ENCODE results near the gene FOXJ1. TPM values are rescaled to one million over a fixed set of nuclear protein-coding genes. Genes with fewer than 3 reads are reported as not detected.

Gene FOXJ1
- total RNA-seq, 1 donor from 2014 or later, result 0.27 TPM

DNA sequence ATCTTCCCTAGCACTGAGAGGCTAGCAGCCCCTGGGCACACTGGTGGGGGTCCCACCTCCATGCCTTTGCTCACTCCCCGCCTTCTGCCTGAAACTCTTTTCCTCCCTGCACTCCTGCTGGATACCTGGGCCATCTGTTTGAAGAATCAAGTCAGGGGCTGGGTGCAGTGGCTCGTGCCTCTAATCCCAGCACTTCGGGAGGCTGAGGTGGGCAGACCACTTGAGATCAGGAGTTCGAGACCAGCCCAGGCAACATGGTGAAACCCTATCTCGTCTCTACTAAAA, 15.7 kb downstream of the FOXJ1 start:
- intact Hi-C loops (cut with micrococcal nuclease), result no loop called here

DNA sequence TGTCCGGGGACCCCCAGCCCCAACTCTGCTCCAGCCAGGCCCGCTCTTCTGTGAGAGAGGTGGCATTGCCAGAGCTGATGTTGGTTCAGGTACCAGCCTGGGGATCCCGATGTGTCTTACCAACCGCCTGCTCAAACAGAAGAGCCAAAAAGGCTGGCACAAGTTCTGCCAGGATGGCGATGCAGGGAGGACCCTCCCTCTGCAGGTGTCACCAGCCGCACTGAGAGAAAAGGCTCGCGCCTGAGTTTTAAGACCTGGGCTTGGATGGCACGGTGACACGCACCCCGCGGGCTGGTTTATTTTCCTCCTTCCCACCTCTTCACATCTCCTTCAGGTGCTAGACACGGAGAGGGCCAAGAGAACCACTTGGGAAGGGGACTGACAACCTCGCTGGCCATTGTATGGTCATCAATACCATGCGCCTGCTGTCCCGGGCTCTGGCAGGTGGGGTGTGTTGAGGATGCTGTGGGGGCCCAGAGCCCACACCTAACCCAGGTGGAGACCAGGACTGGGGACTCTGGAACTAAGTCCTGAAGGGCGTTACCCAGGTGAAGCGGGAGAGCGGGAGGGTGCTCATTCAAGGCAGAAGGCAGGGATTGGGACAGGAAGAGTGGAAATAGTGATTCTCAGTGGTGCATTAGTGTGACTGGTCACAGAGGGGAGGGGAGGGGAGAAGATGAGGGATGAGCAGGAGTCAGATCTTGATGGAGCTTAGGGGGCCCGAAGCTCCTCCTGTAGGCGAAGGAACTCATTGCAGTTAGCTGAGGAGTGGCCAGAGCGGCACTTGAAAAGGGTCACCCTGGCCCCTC, 16.3 kb downstream of the FOXJ1 start:
- intact Hi-C loops (cut with micrococcal nuclease), result no loop called here

DNA sequence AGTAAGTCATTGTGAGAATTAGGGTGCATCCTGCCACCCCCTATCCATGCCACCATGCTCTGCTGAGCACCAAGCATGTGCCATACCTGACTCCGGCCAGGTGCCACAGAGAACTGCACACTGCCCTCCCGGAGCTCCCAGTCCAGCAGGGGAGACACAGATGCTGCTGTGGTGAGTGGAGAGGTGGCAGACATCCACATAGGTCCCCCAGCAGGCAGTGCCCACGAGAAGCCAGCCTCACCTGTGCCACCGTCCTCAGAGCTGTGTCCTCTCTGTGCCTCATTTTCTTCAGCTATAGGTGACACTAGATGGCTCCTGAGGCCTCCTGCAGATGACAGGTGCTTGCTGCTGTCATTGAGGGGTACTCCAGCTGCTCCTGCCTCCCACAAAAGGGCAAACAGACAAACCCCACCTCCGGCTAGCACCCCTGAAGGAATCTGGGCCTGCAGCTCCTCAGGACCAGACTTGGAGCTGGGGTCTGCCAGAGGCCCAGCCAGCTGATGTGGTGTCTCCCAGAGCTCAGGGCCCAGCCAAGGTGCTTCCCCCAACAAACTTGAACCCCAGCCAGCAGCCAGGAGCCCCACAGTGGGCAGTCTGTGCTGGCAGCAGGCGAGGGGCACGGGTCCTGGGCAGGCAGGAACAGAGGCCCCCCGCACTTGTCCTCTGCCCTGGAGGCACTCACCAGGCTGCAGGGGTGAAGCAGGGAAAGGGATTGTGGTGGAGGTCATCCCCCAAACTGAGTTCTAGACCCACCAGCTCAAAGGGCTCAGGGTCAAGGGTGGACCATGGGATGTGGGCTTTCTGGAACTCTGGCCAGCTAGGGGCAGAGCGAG, 17.1 kb downstream of the FOXJ1 start:
- intact Hi-C loops (cut with micrococcal nuclease), result no loop called here

DNA sequence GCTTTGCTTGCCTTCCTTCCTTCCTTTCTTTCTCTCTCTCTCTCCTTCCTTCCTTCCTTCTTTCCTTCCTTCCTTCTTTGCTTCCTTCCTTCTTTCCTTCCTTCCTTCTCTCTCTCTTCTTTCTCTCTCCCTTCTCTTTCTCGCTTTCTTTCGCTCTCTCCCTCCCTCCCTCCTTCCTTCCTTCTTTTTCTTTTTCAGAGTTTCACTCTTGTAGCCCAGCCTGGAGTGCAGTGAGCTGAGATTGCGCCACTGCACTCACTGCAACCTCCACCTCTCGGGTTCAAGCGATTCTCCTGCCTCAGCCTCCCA, 17.9 kb downstream of the FOXJ1 start:
- intact Hi-C loops (cut with micrococcal nuclease), result no loop called here

DNA sequence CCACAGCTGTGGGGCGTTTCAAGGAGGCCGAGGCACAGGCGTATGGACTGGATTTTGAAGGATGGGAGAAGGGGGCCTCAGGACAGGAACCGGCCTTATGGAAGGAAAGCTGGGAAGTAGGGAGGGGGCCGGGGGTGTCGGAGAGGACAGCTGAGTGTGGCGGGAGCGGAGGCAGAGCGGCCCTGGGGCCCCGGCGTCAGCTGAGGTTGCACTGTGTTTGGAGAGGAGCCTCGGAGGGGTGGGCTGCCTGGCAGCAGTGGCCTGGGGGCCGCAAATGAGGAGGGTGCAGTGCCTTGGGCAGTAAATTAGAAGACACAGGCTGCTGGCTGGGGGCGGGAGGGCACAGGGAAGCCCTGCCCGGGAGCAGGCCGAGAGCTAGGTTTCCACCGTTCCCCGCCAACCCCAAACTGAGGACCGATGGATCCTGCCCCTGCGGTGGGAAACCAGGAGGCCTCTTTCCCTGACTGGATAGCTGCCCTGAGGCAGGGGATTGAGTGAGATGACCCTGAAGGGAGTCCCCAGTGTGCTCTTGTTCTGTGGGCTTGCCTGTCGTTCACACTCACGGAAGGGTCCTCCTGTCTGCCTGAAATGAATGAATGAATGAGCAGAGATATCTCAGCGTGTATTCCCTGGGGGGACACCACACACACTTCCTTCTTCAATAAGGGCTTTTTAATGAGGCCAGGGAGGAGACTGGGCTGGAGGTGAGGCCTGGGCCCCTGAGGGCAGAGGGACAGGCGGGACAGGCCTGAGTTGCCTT, 18.4 kb downstream of the FOXJ1 start:
- intact Hi-C loops (cut with micrococcal nuclease), result no loop called here

DNA sequence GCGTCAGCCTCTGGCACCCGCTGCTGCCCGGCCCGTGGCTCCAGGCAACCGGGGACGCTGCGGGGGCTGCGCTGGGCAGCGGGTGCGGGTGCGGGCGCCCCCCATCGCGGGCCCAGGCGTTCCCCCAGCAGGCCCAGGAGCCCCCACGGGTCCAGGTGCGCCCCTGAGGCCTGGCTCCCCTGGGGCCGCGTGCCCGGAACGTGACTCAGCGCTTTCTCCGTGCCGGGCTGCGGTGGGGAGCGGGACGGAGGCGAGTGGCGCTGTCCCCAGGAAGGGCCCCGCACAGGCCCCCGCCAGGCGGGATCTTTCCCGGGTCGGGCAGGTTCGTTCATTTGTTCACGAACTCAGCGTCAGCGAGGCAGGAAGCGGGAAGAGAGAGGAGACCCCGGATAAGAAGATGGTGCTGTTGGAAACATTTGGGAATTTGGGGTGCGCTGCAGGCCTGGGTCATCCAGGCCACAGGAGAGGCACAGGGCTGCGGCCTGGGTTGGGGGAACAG, 19.1 kb downstream of the FOXJ1 start:
- intact Hi-C loops (cut with micrococcal nuclease), result loop anchor here (1.0 kb wide), 2 partner anchors 60 to 157 kb away; no protein-coding TSS in a partner anchor

DNA sequence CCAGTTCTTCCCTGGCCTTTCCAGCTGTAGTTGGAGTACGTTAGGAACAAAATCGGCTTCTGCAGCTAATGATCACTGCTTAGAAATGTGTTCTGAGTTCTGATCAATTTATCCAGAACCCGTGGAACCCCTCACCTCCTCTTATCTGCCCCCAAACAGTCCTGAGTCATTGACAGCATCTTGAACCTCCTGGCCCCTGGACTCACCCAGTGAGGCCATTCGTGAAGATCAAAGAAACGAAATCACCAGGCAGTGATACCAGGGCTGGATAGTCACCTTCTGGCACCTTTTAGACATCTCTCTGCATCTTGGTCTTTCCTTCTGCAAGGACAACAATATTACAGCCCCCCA, 20.4 kb downstream of the FOXJ1 start:
- intact Hi-C loops (cut with micrococcal nuclease), result loop anchor here (1.0 kb wide), 2 partner anchors 62 to 159 kb away; no protein-coding TSS in a partner anchor

DNA sequence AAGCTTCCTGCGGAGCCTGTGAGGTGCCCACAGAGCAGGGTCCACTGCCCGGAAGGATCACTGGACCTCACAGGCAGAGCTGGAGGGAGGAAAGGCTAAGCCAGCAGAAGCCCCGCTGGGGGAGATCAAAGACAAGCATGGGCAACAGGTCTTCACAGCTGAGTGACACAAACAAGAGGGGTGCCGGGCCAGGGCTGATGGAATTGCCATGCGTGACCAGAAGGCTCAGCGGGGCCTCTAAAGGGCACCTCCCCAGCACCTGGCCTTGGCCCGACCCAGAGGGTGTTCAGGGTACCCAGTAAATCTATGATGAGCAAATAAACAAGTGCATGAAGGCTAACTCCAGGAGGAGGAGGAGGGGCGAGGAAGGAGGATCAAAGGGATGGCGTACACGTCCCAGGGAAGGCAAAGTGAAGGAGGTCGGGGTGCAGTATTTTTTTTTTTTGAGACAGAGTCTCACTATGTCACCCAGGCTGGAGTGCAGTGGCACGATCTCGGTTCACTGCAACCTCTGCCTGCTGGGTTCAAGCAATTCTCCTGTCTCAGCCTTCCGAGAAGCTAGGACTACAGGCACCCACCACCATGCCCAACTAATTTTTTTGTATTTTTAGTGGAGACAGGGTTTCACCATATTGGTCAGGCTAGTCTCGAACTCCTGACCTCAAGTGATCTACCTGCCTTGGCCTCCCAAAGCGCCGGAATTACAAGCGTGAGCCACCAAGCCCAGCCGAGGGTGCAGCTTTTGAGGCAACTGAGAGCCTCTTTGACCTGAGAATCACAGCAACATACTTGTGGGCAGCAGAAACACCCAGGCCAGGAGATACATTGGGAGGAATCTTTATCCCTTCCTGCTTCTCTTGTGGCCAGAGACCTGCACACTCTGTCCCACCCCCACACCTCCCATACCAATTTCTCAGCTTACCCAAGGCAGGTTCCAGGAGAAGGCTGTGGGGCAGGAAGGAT, 21.4 kb downstream of the FOXJ1 start:
- intact Hi-C loops (cut with micrococcal nuclease), result no loop called here

DNA sequence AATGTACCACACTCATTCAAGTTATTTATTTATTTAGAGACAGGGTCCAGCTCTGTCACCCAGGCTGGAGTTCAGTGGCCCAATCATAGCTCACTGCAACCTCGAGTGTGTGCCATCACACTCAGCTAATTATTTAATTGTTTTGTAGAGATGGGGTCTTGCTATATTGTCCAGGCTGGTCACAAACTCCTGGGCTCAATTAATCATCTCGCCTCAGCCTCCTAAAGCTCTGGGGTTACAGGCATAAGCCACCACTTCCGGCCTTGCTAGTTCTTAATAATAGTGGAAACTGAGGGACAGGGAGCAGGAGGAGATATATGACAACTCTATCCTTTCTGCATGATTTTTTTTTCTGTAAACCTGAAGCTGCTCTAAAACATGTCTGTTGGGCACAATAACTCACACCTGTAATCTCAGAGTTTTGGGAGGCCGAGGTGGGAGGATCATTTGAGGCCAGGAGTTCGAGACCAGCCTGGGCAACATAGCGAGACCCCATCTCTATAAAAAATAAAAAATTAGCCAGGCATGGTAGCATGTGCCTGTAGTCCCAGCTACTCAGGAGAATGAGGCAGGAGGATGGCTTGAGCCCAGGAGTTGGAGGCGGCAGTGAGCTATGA, 25.8 kb downstream of the FOXJ1 start:
- intact Hi-C loops (cut with micrococcal nuclease), result no loop called here

DNA sequence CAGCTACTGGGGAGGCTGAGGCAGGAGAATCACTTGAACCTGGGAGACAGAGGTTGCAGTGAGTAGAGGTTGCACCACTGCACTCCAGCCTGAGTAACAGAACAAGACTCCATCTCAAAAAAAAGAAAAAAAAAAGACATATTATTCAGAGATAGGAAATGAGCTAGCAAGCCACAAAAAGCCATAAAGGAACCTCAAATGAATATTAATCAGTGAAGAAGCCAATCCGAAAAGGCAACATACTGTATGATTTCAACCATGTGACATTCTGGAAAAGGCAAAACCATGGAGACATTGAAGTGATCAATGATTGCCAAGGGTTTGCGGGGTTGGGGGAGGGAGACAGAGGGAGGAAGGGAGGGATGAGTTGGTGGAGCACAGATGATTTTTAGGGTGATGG, 29.1 kb downstream of the FOXJ1 start:
- intact Hi-C loops (cut with micrococcal nuclease), result no loop called here

DNA sequence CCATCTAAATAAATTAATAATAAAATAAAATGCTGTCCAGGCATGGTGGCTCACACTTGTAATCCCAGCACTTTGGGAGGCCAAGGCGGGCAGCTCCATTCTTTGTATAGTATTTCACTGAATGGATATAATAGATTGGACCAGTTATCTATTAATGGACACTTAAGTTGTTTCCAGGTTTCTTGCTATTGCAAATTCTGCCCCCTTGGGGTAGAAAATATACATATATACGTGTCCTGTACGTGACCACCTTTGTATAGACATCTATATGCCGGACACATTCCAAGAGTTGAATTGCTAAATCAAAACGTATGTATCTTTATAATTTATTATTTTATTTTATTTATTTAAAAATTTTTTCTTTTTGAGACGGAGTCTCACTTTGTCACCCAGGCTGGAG, 33.5 kb downstream of the FOXJ1 start:
- intact Hi-C loops (cut with micrococcal nuclease), result no loop called here

DNA sequence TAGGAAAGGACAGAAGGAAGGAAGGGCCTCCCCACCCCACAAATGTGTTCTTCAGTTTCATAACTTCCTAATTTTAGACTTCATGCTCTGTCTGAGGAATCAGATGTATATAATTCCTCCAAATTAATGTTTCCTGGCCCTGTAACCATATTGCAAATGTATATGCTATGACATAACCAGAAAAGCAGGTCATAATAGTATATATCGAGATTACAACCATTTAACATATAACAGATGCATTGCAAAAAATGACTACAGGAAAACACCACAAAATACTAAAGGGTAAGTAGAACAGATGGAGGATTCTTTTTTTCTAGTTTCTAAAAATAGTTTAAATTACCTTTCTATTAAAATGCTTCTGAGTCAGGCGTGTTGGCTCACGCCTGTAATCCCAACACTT, 34.3 kb downstream of the FOXJ1 start:
- intact Hi-C loops (cut with micrococcal nuclease), result no loop called here

DNA sequence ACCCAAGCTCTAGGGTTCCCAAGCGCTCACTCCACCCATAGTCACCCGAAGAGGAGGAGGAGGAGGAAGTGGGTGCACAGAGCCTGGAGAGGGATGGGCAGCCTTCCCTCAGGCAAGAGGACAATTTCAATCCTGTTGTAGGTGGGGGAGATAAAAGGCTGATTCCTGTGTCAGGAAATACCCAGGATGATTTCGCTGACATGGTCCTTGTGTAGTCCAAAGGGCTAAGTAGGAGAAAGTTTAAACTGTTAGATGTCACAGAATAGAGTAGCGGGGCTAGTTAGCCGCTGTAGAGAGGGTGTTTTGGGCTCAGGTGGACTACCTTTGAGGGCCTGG, 36.2 kb downstream of the FOXJ1 start:
- intact Hi-C loops (cut with micrococcal nuclease), result no loop called here

DNA sequence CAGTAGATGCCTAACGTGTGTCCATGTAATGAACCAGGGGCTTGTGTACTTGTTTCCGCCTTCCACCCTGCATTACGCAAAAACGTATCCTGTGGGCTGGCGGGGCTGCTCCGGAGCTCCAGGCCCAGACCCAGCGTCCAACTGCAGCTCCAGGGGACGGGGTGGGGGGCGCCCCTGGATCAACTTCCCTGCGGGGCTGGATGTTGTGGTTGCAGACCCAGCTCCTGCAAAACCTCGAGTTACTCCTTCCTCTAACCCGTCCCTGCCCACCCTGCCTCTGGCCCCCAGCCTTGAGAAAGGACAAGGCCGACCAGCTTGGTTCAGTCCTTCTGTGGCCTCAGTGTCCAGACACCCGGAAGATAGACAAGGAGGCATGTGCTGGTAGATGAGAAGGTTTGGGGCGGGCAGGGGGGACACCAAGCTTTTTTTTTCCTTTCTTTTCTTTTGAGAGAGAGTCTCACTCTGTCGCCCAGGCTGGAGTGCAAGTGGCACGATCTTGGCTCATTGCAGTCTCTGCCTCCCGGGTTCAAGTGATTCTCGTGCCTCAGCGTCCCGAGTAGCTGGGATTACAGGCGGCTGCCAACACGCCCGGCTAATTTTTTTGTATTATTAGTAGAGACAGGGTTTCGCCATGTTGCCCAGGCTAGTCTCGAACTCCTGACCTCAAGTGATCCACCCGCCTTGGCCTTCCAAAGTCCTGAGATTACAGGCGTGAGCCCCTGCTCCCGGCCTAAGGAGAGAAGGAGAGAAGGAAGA, 36.7 kb downstream of the FOXJ1 start:
- intact Hi-C loops (cut with micrococcal nuclease), result no loop called here

DNA sequence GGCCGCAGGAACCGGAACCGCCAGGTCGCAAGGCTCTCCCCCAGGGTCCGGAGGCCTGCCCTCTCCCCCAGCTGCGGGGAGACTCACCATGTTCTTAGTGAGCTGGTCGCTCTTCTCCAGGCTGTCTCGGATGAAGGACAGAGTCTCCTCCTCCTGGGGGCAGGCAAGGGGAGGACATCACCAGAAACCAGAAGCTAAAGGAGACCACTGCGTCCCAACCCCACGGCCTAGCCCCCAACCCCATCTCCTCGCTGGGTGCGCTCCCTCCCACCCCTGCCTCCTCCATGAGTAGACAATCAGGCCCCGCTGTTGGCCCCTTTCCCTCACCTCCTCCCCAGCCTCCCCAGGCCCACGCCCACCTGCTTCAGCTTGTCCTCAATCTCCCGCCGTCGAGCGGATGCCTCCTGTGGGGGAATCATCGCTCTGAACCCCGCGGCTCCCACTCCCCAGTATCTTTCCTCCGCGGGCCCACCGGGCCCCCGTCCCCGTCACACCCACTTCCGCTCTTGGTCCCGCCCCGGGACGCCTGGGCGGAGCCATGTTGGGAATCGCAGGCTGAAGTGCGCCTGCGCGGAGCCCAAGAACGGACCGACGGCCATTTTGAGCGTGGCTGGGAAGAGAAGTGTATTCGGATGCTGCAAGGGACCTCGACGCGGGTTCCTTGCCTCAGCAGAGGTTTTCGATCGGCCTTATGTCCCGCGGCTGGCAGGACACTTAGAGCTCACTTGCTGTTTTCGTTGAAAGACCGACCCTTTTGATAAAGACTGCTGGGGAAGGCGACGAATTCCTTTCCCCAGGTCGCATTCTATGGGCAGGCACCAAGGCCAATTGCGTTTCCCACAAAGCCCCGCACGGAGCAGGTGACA, 37.5 kb downstream of the FOXJ1 start, which contains the start of gene EXOC7:
Gene EXOC7, minus strand, starts transcription at position 514 of the 866 bp plus-strand sequence. Its CDS starts 95 bp downstream, at position 419.
- intact Hi-C loops (cut with micrococcal nuclease), result no loop called here

DNA sequence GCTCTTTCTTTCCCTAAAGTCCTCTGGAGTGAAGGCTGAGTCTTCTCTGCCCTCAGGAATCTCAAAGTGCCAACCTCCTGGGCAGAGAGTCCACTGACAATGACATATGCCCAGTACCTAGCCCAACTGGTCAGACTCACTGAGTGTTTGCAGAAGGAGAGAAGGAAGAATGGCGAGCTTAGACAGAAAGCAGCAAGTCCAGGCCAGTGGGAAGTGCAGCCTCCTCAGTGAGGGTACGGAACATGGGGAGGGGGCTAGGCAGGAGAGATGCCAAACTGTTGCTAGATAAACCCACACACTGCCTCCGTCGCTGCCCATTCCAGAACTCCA, 38.1 kb downstream of the FOXJ1 start:
- intact Hi-C loops (cut with micrococcal nuclease), result no loop called here

DNA sequence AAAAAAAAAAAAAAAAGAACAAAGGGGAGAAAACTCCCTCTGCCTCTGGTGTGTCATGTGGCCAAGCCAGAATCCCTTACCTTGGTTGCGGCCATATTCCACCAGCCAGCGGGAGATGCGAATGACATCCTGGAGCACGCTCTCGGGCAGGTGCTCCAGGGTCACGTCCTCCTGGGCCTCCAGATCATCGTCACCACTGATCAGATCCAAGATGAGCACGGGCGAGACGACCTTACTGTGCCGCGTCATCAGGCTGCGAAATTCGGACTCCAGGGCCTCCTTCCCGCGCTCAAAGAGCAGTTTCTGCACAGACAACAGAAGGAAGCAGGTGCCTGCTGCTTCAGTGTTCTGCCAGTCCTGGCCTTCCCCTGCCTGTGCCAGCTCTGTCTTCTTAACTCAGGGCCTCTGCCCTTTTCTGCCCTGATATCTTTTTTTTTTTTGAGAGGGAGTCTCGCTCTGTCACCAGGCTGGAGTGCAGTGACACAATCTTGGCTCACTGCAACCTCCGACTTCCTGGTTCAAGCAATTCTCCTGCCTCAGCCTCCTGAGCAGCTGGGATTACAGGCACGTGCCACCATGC, 43.2 kb downstream of the FOXJ1 start:
- intact Hi-C loops (cut with micrococcal nuclease), result no loop called here

DNA sequence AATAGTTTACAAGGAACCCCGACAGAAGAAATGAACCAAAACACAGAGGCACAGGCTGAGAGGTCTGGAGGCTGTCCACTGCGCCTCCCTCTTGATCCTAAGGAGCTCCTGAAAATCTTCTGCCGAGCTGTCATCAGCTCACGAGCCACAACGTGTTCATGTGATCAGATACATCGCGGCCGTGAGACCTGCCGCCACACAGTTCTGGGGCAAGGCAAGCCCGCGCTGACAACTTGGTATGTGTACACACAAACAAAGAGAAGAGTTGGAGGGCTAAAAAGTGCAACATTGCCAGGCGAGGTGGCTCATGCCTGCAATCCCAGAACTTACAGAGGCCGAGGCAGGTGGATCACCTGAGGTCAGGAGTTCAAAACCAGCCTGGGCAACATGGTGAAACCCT, 45.1 kb downstream of the FOXJ1 start:
- intact Hi-C loops (cut with micrococcal nuclease), result no loop called here

DNA sequence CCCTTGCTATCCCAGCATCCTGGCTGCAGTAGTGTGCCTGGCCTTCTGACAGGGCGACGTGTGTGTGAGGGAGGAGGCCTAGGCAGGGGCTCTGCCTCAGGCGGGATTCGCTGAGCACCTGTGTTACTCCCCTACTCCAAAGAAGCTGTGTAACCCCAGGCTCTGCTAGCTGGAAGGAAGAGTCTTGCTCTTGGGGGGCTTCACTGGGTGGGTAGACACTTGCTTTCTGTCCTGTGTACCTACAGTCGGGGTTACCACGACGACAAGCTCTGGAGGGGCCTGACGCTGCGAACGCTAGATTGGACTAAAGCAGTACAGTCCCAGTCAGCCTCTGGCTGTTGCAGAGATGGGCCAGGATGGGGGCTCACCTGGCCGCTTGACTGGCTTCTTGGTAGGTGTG, 47.0 kb downstream of the FOXJ1 start:
- intact Hi-C loops (cut with micrococcal nuclease), result no loop called here

Data from T-helper 2 cell treated with Interferon-gamma antibody and Interleukin-4, amounts not matched to agents 100 ng/mL and 5 ng/mL, for 36 hours (primary cell).